Measurements from ENCODE around the gene CCDC148.

The CCDC148 gene

DNA sequence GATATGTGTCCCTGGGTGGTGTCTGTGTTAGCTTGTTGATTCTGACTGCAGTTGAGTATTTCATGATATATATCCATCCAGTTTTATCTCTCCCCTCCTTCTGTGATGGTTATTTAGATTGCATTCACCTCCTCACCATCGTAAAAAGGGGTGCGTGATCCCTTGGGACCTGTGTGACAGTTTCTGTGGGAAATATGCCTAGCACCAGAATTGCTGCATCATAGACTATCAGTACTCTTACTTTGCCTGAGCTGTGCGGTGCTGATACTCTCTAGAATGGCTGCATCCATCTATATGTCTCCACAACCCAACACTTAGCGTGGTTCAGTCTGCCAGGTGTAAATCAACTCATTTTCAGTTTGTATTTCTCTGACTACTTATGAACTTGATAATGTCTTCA lies 34.5 kb upstream of the CCDC148 start:
- H3K36me3 ChIP-seq (ENCODE audit: control insufficient read depth in 2 of 2, insufficient read depth in 1 of 2, low read length in 2 of 2): no peaks in the 10 kb centered on the region
- ChIA-PET CTCF (no interaction called here), POLR2A (no interaction called here)
- H3K4me3 ChIP-seq (ENCODE audit: low read depth, low read length): no peak overlapping the region
- H3K9me3 ChIP-seq (ENCODE audit: control insufficient read depth, insufficient read depth, low read depth, low read length): no peaks in the 10 kb centered on the region
- no peak for TF ChIP-seq KLF1 (tag by site-specific recombination; IDR thresholded peaks at IDR 0.05)
- no peak for TF ChIP-seq ZNF549 (tag by site-specific recombination; IDR thresholded peaks at IDR 0.05)
- TF ChIP-seq, protein P1, sequence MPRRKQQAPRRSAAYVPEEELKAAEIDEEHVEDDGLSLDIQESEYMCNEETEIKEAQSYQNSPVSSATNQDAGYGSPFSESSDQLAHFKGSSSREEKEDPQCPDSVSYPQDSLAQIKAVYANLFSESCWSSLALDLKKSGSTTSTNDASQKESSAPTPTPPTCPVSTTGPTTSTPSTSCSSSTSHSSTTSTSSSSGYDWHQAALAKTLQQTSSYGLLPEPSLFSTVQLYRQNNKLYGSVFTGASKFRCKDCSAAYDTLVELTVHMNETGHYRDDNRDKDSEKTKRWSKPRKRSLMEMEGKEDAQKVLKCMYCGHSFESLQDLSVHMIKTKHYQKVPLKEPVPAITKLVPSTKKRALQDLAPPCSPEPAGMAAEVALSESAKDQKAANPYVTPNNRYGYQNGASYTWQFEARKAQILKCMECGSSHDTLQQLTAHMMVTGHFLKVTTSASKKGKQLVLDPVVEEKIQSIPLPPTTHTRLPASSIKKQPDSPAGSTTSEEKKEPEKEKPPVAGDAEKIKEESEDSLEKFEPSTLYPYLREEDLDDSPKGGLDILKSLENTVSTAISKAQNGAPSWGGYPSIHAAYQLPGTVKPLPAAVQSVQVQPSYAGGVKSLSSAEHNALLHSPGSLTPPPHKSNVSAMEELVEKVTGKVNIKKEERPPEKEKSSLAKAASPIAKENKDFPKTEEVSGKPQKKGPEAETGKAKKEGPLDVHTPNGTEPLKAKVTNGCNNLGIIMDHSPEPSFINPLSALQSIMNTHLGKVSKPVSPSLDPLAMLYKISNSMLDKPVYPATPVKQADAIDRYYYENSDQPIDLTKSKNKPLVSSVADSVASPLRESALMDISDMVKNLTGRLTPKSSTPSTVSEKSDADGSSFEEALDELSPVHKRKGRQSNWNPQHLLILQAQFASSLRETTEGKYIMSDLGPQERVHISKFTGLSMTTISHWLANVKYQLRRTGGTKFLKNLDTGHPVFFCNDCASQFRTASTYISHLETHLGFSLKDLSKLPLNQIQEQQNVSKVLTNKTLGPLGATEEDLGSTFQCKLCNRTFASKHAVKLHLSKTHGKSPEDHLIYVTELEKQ (tag by site-specific recombination; IDR thresholded peaks at IDR 0.05; ENCODE audit: borderline replicate concordance): no peak
- no peak for TF ChIP-seq ZNF391 (tag by site-specific recombination; IDR thresholded peaks at IDR 0.05; ENCODE audit: borderline replicate concordance, low read depth)
- TF ChIP-seq GFI1B (tag by site-specific recombination; IDR thresholded peaks at IDR 0.05): no peak
- no peak for TF ChIP-seq ZNF664 (tag by site-specific recombination; IDR thresholded peaks at IDR 0.05)
- TF ChIP-seq, protein P2, sequence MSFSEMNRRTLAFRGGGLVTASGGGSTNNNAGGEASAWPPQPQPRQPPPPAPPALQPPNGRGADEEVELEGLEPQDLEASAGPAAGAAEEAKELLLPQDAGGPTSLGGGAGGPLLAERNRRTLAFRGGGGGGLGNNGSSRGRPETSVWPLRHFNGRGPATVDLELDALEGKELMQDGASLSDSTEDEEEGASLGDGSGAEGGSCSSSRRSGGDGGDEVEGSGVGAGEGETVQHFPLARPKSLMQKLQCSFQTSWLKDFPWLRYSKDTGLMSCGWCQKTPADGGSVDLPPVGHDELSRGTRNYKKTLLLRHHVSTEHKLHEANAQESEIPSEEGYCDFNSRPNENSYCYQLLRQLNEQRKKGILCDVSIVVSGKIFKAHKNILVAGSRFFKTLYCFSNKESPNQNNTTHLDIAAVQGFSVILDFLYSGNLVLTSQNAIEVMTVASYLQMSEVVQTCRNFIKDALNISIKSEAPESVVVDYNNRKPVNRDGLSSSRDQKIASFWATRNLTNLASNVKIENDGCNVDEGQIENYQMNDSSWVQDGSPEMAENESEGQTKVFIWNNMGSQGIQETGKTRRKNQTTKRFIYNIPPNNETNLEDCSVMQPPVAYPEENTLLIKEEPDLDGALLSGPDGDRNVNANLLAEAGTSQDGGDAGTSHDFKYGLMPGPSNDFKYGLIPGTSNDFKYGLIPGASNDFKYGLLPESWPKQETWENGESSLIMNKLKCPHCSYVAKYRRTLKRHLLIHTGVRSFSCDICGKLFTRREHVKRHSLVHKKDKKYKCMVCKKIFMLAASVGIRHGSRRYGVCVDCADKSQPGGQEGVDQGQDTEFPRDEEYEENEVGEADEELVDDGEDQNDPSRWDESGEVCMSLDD (tag by site-specific recombination; IDR thresholded peaks at IDR 0.05): no peak
- TF ChIP-seq, protein P3, sequence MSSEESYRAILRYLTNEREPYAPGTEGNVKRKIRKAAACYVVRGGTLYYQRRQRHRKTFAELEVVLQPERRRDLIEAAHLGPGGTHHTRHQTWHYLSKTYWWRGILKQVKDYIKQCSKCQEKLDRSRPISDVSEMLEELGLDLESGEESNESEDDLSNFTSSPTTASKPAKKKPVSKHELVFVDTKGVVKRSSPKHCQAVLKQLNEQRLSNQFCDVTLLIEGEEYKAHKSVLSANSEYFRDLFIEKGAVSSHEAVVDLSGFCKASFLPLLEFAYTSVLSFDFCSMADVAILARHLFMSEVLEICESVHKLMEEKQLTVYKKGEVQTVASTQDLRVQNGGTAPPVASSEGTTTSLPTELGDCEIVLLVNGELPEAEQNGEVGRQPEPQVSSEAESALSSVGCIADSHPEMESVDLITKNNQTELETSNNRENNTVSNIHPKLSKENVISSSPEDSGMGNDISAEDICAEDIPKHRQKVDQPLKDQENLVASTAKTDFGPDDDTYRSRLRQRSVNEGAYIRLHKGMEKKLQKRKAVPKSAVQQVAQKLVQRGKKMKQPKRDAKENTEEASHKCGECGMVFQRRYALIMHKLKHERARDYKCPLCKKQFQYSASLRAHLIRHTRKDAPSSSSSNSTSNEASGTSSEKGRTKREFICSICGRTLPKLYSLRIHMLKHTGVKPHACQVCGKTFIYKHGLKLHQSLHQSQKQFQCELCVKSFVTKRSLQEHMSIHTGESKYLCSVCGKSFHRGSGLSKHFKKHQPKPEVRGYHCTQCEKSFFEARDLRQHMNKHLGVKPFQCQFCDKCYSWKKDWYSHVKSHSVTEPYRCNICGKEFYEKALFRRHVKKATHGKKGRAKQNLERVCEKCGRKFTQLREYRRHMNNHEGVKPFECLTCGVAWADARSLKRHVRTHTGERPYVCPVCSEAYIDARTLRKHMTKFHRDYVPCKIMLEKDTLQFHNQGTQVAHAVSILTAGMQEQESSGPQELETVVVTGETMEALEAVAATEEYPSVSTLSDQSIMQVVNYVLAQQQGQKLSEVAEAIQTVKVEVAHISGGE (tag by site-specific recombination; conservative IDR thresholded peaks at IDR 0.05; ENCODE audit: low read depth): no peak
- no peak for TF ChIP-seq ZNF596 (tag by site-specific recombination; IDR thresholded peaks at IDR 0.05)
- TF ChIP-seq BCL11B (tag by site-specific recombination; IDR thresholded peaks at IDR 0.05; ENCODE audit: low read depth): no peak
- TF ChIP-seq ZBTB48 (tag by site-specific recombination; IDR thresholded peaks at IDR 0.05): no peak
- no peak for TF ChIP-seq EGR2 (tag by site-specific recombination; IDR thresholded peaks at IDR 0.05; ENCODE audit: low read depth)
- TF ChIP-seq, protein P4, sequence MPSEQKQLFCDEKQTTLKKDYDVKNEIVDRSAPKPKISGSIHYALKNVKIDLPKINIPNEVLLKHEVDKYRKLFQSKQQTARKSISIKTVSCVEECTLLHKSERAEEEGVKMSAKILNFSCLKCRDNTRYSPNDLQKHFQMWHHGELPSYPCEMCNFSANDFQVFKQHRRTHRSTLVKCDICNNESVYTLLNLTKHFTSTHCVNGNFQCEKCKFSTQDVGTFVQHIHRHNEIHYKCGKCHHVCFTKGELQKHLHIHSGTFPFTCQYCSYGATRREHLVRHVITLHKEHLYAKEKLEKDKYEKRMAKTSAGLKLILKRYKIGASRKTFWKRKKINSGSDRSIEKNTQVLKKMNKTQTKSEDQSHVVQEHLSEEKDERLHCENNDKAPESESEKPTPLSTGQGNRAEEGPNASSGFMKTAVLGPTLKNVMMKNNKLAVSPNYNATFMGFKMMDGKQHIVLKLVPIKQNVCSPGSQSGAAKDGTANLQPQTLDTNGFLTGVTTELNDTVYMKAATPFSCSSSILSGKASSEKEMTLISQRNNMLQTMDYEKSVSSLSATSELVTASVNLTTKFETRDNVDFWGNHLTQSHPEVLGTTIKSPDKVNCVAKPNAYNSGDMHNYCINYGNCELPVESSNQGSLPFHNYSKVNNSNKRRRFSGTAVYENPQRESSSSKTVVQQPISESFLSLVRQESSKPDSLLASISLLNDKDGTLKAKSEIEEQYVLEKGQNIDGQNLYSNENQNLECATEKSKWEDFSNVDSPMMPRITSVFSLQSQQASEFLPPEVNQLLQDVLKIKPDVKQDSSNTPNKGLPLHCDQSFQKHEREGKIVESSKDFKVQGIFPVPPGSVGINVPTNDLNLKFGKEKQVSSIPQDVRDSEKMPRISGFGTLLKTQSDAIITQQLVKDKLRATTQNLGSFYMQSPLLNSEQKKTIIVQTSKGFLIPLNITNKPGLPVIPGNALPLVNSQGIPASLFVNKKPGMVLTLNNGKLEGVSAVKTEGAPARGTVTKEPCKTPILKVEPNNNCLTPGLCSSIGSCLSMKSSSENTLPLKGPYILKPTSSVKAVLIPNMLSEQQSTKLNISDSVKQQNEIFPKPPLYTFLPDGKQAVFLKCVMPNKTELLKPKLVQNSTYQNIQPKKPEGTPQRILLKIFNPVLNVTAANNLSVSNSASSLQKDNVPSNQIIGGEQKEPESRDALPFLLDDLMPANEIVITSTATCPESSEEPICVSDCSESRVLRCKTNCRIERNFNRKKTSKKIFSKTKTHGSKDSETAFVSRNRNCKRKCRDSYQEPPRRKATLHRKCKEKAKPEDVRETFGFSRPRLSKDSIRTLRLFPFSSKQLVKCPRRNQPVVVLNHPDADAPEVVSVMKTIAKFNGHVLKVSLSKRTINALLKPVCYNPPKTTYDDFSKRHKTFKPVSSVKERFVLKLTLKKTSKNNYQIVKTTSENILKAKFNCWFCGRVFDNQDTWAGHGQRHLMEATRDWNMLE (tag by site-specific recombination; conservative IDR thresholded peaks at IDR 0.05; ENCODE audit: low read depth): no peak
- TF ChIP-seq, protein P5, sequence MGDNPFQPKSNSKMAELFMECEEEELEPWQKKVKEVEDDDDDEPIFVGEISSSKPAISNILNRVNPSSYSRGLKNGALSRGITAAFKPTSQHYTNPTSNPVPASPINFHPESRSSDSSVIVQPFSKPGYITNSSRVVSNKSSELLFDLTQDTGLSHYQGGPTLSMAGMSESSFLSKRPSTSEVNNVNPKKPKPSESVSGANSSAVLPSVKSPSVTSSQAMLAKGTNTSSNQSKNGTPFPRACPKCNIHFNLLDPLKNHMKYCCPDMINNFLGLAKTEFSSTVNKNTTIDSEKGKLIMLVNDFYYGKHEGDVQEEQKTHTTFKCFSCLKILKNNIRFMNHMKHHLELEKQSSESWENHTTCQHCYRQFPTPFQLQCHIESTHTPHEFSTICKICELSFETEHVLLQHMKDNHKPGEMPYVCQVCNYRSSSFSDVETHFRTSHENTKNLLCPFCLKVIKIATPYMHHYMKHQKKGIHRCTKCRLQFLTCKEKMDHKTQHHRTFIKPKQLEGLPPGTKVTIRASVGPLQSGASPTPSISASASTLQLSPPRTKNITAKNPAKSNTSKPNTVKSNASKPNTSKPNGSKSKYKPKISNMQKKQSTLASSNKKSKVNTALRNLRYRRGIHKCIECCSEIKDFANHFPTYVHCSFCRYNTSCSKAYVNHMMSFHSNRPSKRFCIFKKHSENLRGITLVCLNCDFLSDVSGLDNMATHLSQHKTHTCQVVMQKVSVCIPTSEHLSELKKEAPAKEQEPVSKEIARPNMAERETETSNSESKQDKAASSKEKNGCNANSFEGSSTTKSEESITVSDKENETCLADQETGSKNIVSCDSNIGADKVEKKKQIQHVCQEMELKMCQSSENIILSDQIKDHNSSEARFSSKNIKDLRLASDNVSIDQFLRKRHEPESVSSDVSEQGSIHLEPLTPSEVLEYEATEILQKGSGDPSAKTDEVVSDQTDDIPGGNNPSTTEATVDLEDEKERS (tag by site-specific recombination; IDR thresholded peaks at IDR 0.05): no peak
- TF ChIP-seq, protein P6, sequence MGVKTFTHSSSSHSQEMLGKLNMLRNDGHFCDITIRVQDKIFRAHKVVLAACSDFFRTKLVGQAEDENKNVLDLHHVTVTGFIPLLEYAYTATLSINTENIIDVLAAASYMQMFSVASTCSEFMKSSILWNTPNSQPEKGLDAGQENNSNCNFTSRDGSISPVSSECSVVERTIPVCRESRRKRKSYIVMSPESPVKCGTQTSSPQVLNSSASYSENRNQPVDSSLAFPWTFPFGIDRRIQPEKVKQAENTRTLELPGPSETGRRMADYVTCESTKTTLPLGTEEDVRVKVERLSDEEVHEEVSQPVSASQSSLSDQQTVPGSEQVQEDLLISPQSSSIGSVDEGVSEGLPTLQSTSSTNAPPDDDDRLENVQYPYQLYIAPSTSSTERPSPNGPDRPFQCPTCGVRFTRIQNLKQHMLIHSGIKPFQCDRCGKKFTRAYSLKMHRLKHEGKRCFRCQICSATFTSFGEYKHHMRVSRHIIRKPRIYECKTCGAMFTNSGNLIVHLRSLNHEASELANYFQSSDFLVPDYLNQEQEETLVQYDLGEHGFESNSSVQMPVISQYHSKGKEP (tag by site-specific recombination; IDR thresholded peaks at IDR 0.05): no peak
- no peak for TF ChIP-seq PRDM1 (tag by site-specific recombination; IDR thresholded peaks at IDR 0.05)
- H3K4me1 ChIP-seq (ENCODE audit: control insufficient read depth, insufficient read depth, low read length): peaks cover 16% of the 10 kb centered on the region
- H3K27ac ChIP-seq (ENCODE audit: extremely low read depth, low read depth, low read length): no peak overlapping the region
